ENCODE results near the gene KDM4C.

Gene KDM4C

GRCh38 chr9:7067169-7067568 is 309.4 kb downstream of the KDM4C start:
- no peak for DNase-seq

- DNase-seq = no peak
These were observed 314.1 kb downstream of the KDM4C start for GRCh38 chr9:7071916-7072315.

GRCh38 chr9:7073706-7074105 is 315.9 kb downstream of the KDM4C start:
- DNase-seq = no peak

- no peak for DNase-seq
These were observed 317.4 kb downstream of the KDM4C start for GRCh38 chr9:7075154-7075553.

GRCh38 chr9:7079051-7079450 is 321.3 kb downstream of the KDM4C start:
- no peak for DNase-seq

- DNase-seq = no peak
These were observed 323.4 kb downstream of the KDM4C start for GRCh38 chr9:7081065-7081600.

GRCh38 chr9:7083192-7083591 is 325.4 kb downstream of the KDM4C start:
- no peak for DNase-seq

GRCh38 chr9:7085357-7085756 is 327.6 kb downstream of the KDM4C start:
- no peak for DNase-seq

GRCh38 chr9:7086389-7086788 is 328.6 kb downstream of the KDM4C start:
- no peak for DNase-seq

- no peak for DNase-seq
These were observed 330.8 kb downstream of the KDM4C start for GRCh38 chr9:7088611-7089010.

GRCh38 chr9:7089406-7090193 is 331.8 kb downstream of the KDM4C start:
- no peak for DNase-seq

- no peak for DNase-seq
These were observed 335.3 kb downstream of the KDM4C start for GRCh38 chr9:7093040-7093439.

- DNase-seq = peak; percentile 46
These were observed 336.3 kb downstream of the KDM4C start for GRCh38 chr9:7094052-7094451.

- no peak for DNase-seq
These were observed 336.8 kb downstream of the KDM4C start for GRCh38 chr9:7094576-7094975.

- no peak for DNase-seq
These were observed 337.3 kb downstream of the KDM4C start for GRCh38 chr9:7095058-7095457.

GRCh38 chr9:7097040-7097715 is 339.4 kb downstream of the KDM4C start:
- DNase-seq = peak; percentile 20

GRCh38 chr9:7097785-7098752 is 340.3 kb downstream of the KDM4C start:
- DNase-seq = peak; percentile 23

- no peak for DNase-seq
These were observed 345.6 kb downstream of the KDM4C start for GRCh38 chr9:7103367-7103766.

- peak; percentile 43 for DNase-seq
These were observed 346.0 kb downstream of the KDM4C start for GRCh38 chr9:7103771-7104170.

- DNase-seq = no peak
These were observed 346.9 kb downstream of the KDM4C start for GRCh38 chr9:7104625-7105024.

- no peak for DNase-seq
These were observed 347.3 kb downstream of the KDM4C start for GRCh38 chr9:7105095-7105494.

- no peak for DNase-seq
These were observed 351.2 kb downstream of the KDM4C start for GRCh38 chr9:7108936-7109335.

GRCh38 chr9:7111413-7111812 is 353.6 kb downstream of the KDM4C start:
- no peak for DNase-seq

Measured in DMS53 (cell line).